ENCODE measurements around the gene CCDC68. TPM values are rescaled to one million over a fixed set of nuclear protein-coding genes. Genes with fewer than 3 reads are reported as not detected.

Gene CCDC68
- total RNA-seq, 1 donor from 2014 or later = not detected

- intact Hi-C loops (cut with micrococcal nuclease) = loop anchor here (5.0 kb wide), 1 partner anchor 136 kb away; no protein-coding TSS in a partner anchor
- Mint-ChIP-seq H3K27ac (no peak overlapping the region), H3K36me3 (ENCODE audit: low read depth) (no peaks in the 10 kb centered on the region), H3K4me3 (no peak overlapping the region), H3K27me3 (ENCODE audit: insufficient read depth) (peaks cover 4% of the 10 kb centered on the region), H3K9me3 (no peaks in the 10 kb centered on the region), H3K4me1 (ENCODE audit: low read depth) (peaks cover 19% of the 10 kb centered on the region)
- no peak for DNase-seq (ENCODE audit: low spot score)
Observed at GRCh38 chr18:54852780-54853675, 106.2 kb downstream of the CCDC68 start.

Other genes with a start within 250 kb of the CCDC68 start
- 0.10 and 0.21 TPM in 2 replicates for gene RAB27B, start 131.0 kb downstream of the CCDC68 start, total RNA-seq